ENCODE results near the gene TNS3. TPM values are rescaled to one million over a fixed set of nuclear protein-coding genes. Genes with fewer than 3 reads are reported as not detected.
"Not testable (repeated sequence)": the region's sequence is repeated elsewhere in the genome, so short reads cannot be mapped to it uniquely, and the experiment has no call there.

The TNS3 gene
- total RNA-seq, 2 donors from 2014 or later = 0.37 to 0.71 TPM

GRCh38 chr7:47550788-47551470 lies 31.0 kb downstream of the TNS3 start:
- Mint-ChIP-seq H3K27ac (no peak overlapping the region), H3K27me3 (no peaks in the 10 kb centered on the region), H3K36me3 (ENCODE audit: low read depth) (no peaks in the 10 kb centered on the region), H3K4me3 (no peak overlapping the region), H3K9me3 (no peaks in the 10 kb centered on the region), H3K4me1 (no peaks in the 10 kb centered on the region)
- ATAC-seq (replicated peaks) = no peak

GRCh38 chr7:47549916-47550315 lies 32.0 kb downstream of the TNS3 start:
- ATAC-seq (replicated peaks) = no peak
- Mint-ChIP-seq H3K9me3 (no peaks in the 10 kb centered on the region), H3K27ac (no peak overlapping the region), H3K27me3 (no peaks in the 10 kb centered on the region), H3K4me3 (no peak overlapping the region), H3K36me3 (ENCODE audit: low read depth) (no peaks in the 10 kb centered on the region), H3K4me1 (no peaks in the 10 kb centered on the region)

GRCh38 chr7:47549397-47549796 lies 32.5 kb downstream of the TNS3 start:
- H3K9me3 Mint-ChIP-seq = no peaks in the 10 kb centered on the region
- H3K36me3 Mint-ChIP-seq (ENCODE audit: low read depth) = no peaks in the 10 kb centered on the region
- H3K27ac Mint-ChIP-seq = no peak overlapping the region
- H3K4me1 Mint-ChIP-seq = no peaks in the 10 kb centered on the region
- no peak overlapping the region for H3K4me3 Mint-ChIP-seq
- no peaks in the 10 kb centered on the region for H3K27me3 Mint-ChIP-seq
- no peak for ATAC-seq (replicated peaks)

GRCh38 chr7:47548546-47548945 lies 33.4 kb downstream of the TNS3 start:
- H3K36me3 Mint-ChIP-seq (ENCODE audit: low read depth) = no peaks in the 10 kb centered on the region
- no peak overlapping the region for H3K4me3 Mint-ChIP-seq
- no peaks in the 10 kb centered on the region for H3K9me3 Mint-ChIP-seq
- H3K27ac Mint-ChIP-seq = no peak overlapping the region
- no peaks in the 10 kb centered on the region for H3K4me1 Mint-ChIP-seq
- ATAC-seq (replicated peaks) = no peak
- H3K27me3 Mint-ChIP-seq = no peaks in the 10 kb centered on the region

GRCh38 chr7:47546733-47547494 lies 35.0 kb downstream of the TNS3 start:
- Mint-ChIP-seq H3K36me3 (ENCODE audit: low read depth) (no peaks in the 10 kb centered on the region), H3K27me3 (no peaks in the 10 kb centered on the region), H3K4me1 (no peaks in the 10 kb centered on the region), H3K27ac (no peak overlapping the region), H3K4me3 (no peak overlapping the region), H3K9me3 (no peaks in the 10 kb centered on the region)
- ATAC-seq (replicated peaks) = no peak

- Mint-ChIP-seq H3K27ac (no peak overlapping the region), H3K9me3 (no peaks in the 10 kb centered on the region), H3K27me3 (no peaks in the 10 kb centered on the region), H3K36me3 (ENCODE audit: low read depth) (no peaks in the 10 kb centered on the region), H3K4me3 (no peak overlapping the region), H3K4me1 (no peaks in the 10 kb centered on the region)
- no peak for ATAC-seq (replicated peaks)
Observed at GRCh38 chr7:47546171-47546570, 35.7 kb downstream of the TNS3 start.

GRCh38 chr7:47544416-47544815 lies 37.5 kb downstream of the TNS3 start:
- no peak for ATAC-seq (replicated peaks)
- Mint-ChIP-seq H3K9me3 (peaks cover 3% of the 10 kb centered on the region), H3K4me3 (no peak overlapping the region), H3K36me3 (ENCODE audit: low read depth) (no peaks in the 10 kb centered on the region), H3K4me1 (no peaks in the 10 kb centered on the region), H3K27me3 (no peaks in the 10 kb centered on the region), H3K27ac (no peak overlapping the region)

- no peaks in the 10 kb centered on the region for H3K36me3 Mint-ChIP-seq (ENCODE audit: low read depth)
- H3K4me3 Mint-ChIP-seq = no peak overlapping the region
- ATAC-seq (replicated peaks) = no peak
- H3K27ac Mint-ChIP-seq = no peak overlapping the region
- H3K27me3 Mint-ChIP-seq = peaks cover 1% of the 10 kb centered on the region
- H3K4me1 Mint-ChIP-seq = no peaks in the 10 kb centered on the region
- H3K9me3 Mint-ChIP-seq = peaks cover 3% of the 10 kb centered on the region
Observed at GRCh38 chr7:47543714-47544113, 38.2 kb downstream of the TNS3 start.

- peaks cover 7% of the 10 kb centered on the region for H3K9me3 Mint-ChIP-seq
- no peak overlapping the region for H3K4me3 Mint-ChIP-seq
- H3K27me3 Mint-ChIP-seq = peaks cover 4% of the 10 kb centered on the region
Observed at GRCh38 chr7:47543056-47543455, 38.9 kb downstream of the TNS3 start.

GRCh38 chr7:47542051-47542450 lies 39.9 kb downstream of the TNS3 start:
- peaks cover 7% of the 10 kb centered on the region for H3K9me3 Mint-ChIP-seq
- H3K27me3 Mint-ChIP-seq = peaks cover 4% of the 10 kb centered on the region
- no peak for ATAC-seq (replicated peaks)
- H3K4me1 Mint-ChIP-seq = no peaks in the 10 kb centered on the region
- H3K36me3 Mint-ChIP-seq (ENCODE audit: low read depth) = no peaks in the 10 kb centered on the region
- H3K27ac Mint-ChIP-seq = no peak overlapping the region
- no peak overlapping the region for H3K4me3 Mint-ChIP-seq

More at GRCh38 chr7:47543056-47543455, 38.9 kb downstream of the TNS3 start:
- no peak overlapping the region for H3K27ac Mint-ChIP-seq
- H3K36me3 Mint-ChIP-seq (ENCODE audit: low read depth) = no peaks in the 10 kb centered on the region
- H3K4me1 Mint-ChIP-seq = no peaks in the 10 kb centered on the region
- ATAC-seq (replicated peaks) = no peak

GRCh38 chr7:47541485-47541884 lies 40.4 kb downstream of the TNS3 start:
- H3K27me3 Mint-ChIP-seq; ATAC-seq (replicated peaks); H3K9me3 Mint-ChIP-seq; H3K4me1 Mint-ChIP-seq; H3K27ac Mint-ChIP-seq; H3K36me3 Mint-ChIP-seq (ENCODE audit: low read depth); H3K4me3 Mint-ChIP-seq: not testable (repeated sequence)

- no peak overlapping the region for H3K4me3 Mint-ChIP-seq
- ATAC-seq (replicated peaks) = no peak
- no peaks in the 10 kb centered on the region for H3K36me3 Mint-ChIP-seq (ENCODE audit: low read depth)
- peaks cover 7% of the 10 kb centered on the region for H3K9me3 Mint-ChIP-seq
- H3K27ac Mint-ChIP-seq = no peak overlapping the region
- H3K4me1 Mint-ChIP-seq = no peaks in the 10 kb centered on the region
- H3K27me3 Mint-ChIP-seq = peaks cover 4% of the 10 kb centered on the region
Observed at GRCh38 chr7:47540387-47541350, 41.2 kb downstream of the TNS3 start.

GRCh38 chr7:47540053-47540386 lies 41.9 kb downstream of the TNS3 start:
- H3K4me1 Mint-ChIP-seq = no peaks in the 10 kb centered on the region
- H3K9me3 Mint-ChIP-seq = peaks cover 7% of the 10 kb centered on the region
- no peak overlapping the region for H3K27ac Mint-ChIP-seq
- peaks cover 4% of the 10 kb centered on the region for H3K27me3 Mint-ChIP-seq
- ATAC-seq (replicated peaks) = no peak
- no peaks in the 10 kb centered on the region for H3K36me3 Mint-ChIP-seq (ENCODE audit: low read depth)
- H3K4me3 Mint-ChIP-seq = no peak overlapping the region

- Mint-ChIP-seq H3K36me3 (ENCODE audit: low read depth) (no peaks in the 10 kb centered on the region), H3K27ac (no peak overlapping the region), H3K4me1 (no peaks in the 10 kb centered on the region), H3K9me3 (peaks cover 7% of the 10 kb centered on the region), H3K27me3 (peaks cover 4% of the 10 kb centered on the region), H3K4me3 (no peak overlapping the region)
- no peak for ATAC-seq (replicated peaks)
Observed at GRCh38 chr7:47539398-47540052, 42.4 kb downstream of the TNS3 start.

Measured in activated T-helper 17 cell treated with anti-CD3 and anti-CD28 coated beads, Interleukin-2, amount 50 U/mL, for 72 hours (primary cell).